SK-N-SH treated with all-trans-retinoic acid at 6 μM for 48 hours (cell line): ENCODE measurements around the gene AFG3L2.

Experiments used
- ATAC-seq: fragments of 200-7000 bp; cut with Tn5 transposase; 3 replicates; pipeline ENCODE4 v1.9.1; 2020; ENCODE audit warnings: mild to moderate bottlenecking, moderate library complexity
- ARNTL ChIP-seq: fragments of 450-650 bp; formaldehyde crosslinking; IDR thresholded peaks from 2 replicates; pipeline ENCODE4 v1.5.0; 2020; ENCODE audit warnings: low read depth, mild to moderate bottlenecking, moderate library complexity, borderline replicate concordance
- BACH2 ChIP-seq: fragments of 250-450 bp; sonication (Bioruptor Pico); IDR thresholded peaks from 2 replicates; pipeline ENCODE4 v1.9.0; 2021; ENCODE audit warnings: mild to moderate bottlenecking, borderline replicate concordance
- CSRNP3 ChIP-seq: fragments of 250-450 bp; sonication (Bioruptor Pico); IDR thresholded peaks from 2 replicates; pipeline ENCODE4 v1.5.1; 2021; ENCODE audit warnings: mild to moderate bottlenecking, moderate library complexity
- ESRRG ChIP-seq: fragments of 250-450 bp; sonication (Bioruptor Pico); IDR thresholded peaks from 2 replicates; pipeline ENCODE4 v1.6.1; 2021; ENCODE audit warnings: mild to moderate bottlenecking
- ISL1 ChIP-seq: fragments of 250-450 bp; sonication (Bioruptor Pico); IDR thresholded peaks from 2 replicates; pipeline ENCODE4 v2.1.2; 2022; ENCODE audit warnings: mild to moderate bottlenecking, moderate library complexity
- OSR1 ChIP-seq: fragments of 250-450 bp; sonication (Bioruptor Pico); IDR thresholded peaks from 2 replicates; pipeline ENCODE4 v1.8.0; 2022; ENCODE audit warnings: moderate library complexity, mild to moderate bottlenecking, inconsistent platforms
- PATZ1 ChIP-seq: fragments of 250-450 bp; sonication (Bioruptor Pico); IDR thresholded peaks from 2 replicates; pipeline ENCODE4 v1.8.0; 2020; ENCODE audit warnings: mild to moderate bottlenecking, moderate library complexity, borderline replicate concordance
- PPARA ChIP-seq: fragments of 250-450 bp; sonication (Bioruptor Pico); IDR thresholded peaks from 2 replicates; pipeline ENCODE4 v1.5.0; 2020; ENCODE audit warnings: mild to moderate bottlenecking, borderline replicate concordance
- RARB ChIP-seq: fragments of 250-450 bp; sonication (Bioruptor Pico); IDR thresholded peaks from 2 replicates; pipeline ENCODE4 v1.8.0; 2021; ENCODE audit warnings: mild to moderate bottlenecking, moderate library complexity
- SNAI2 ChIP-seq: fragments of 250-450 bp; sonication (Bioruptor Pico); IDR thresholded peaks from 2 replicates; pipeline ENCODE4 v1.5.0; 2020; ENCODE audit warnings: mild to moderate bottlenecking, moderate library complexity
- TOX ChIP-seq: fragments of 250-450 bp; sonication (Bioruptor Pico); IDR thresholded peaks from 2 replicates; pipeline ENCODE4 v1.8.0; 2021; ENCODE audit warnings: mild to moderate bottlenecking, moderate library complexity, borderline replicate concordance
- ZC3H10 ChIP-seq: fragments of 250-450 bp; sonication (Bioruptor Pico); IDR thresholded peaks from 2 replicates; pipeline ENCODE4 v1.5.1; 2021; ENCODE audit warnings: mild to moderate bottlenecking, moderate library complexity
- ZFP3 ChIP-seq: fragments of 250-450 bp; sonication (Bioruptor Pico); IDR thresholded peaks from 2 replicates; pipeline ENCODE4 v1.5.0; 2020; ENCODE audit warnings: mild to moderate bottlenecking, moderate library complexity
- ZFP30 ChIP-seq: fragments of 450-650 bp; formaldehyde crosslinking; IDR thresholded peaks from 2 replicates; pipeline ENCODE4 v1.5.0; 2022; ENCODE audit warnings: mild to moderate bottlenecking, moderate library complexity
- ZNF565 ChIP-seq: fragments of 450-650 bp; formaldehyde crosslinking; conservative IDR thresholded peaks from 2 replicates; pipeline ENCODE4 v1.5.0; 2020; ENCODE audit warnings: low read depth, mild to moderate bottlenecking, moderate library complexity
- ZNF70 ChIP-seq: fragments of 450-650 bp; formaldehyde crosslinking; IDR thresholded peaks from 2 replicates; pipeline ENCODE4 v1.5.0; 2020; ENCODE audit warnings: mild to moderate bottlenecking, moderate library complexity
- ZNF8 ChIP-seq: fragments of 450-650 bp; formaldehyde crosslinking; IDR thresholded peaks from 2 replicates; pipeline ENCODE4 v1.5.0; 2020; ENCODE audit warnings: mild to moderate bottlenecking, moderate library complexity
- TF ChIP-seq, protein P1 (sequence below): fragments of 250-450 bp; sonication (Bioruptor Pico); IDR thresholded peaks from 2 replicates; pipeline ENCODE4 v1.8.0; 2021; ENCODE audit warnings: low read depth, mild to moderate bottlenecking, moderate library complexity, borderline replicate concordance
- TF ChIP-seq, protein P2 (sequence below): fragments of 250-450 bp; sonication (Bioruptor Pico); IDR thresholded peaks from 2 replicates; pipeline ENCODE4 v1.5.0; 2020; ENCODE audit warnings: mild to moderate bottlenecking, moderate library complexity
- TF ChIP-seq, protein P3 (sequence below): fragments of 250-450 bp; sonication (Bioruptor Pico); IDR thresholded peaks from 2 replicates; pipeline ENCODE4 v1.5.1; 2020; ENCODE audit warnings: low read depth, mild to moderate bottlenecking, moderate library complexity

Gene AFG3L2

GRCh38 chr18:12314591-12315305 lies 62.3 kb downstream of the AFG3L2 start:
- ATAC-seq: no peak
- TF ChIP-seq ZNF565 (CRISPR knock-in tag) (no peak), OSR1 (CRISPR knock-in tag) (no peak), PPARA (no peak), BACH2 (CRISPR knock-in tag) (no peak), ESRRG (CRISPR knock-in tag) (no peak), ZC3H10 (no peak)

DNA sequence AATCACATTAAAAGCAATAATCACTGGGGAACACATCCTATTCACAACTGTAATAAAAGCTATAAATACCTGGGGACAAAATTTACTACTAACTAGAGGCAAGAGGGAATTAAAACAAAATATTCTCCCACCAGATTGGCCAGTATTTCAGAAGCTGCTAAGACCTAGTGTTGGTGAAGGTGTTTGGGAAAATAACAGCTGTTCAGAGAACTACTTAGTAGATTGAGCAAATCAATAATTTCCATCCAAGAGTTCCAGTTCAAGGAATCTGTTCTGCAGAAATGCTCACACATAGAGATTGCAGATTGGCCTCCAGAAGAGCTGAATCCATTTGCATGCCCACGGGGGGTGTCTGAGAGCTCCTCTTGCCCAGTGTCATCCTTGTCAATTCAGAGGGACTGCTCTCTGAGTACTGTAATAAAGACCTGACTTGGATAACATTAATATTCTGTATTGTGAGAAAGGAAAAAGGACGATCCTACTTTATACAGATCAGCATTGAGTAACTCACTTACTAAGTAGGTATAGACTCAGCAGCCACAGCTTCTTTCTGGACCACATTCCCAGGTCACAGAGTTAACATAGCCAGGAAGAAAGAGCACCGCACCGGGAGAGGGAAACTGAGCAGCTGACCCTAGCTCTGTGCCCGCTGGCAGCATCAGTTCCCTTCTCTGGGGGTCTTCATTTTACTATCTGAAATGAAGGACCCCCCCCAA lies 63.3 kb downstream of the AFG3L2 start:
- no peak for ATAC-seq
- TF ChIP-seq, protein P1, sequence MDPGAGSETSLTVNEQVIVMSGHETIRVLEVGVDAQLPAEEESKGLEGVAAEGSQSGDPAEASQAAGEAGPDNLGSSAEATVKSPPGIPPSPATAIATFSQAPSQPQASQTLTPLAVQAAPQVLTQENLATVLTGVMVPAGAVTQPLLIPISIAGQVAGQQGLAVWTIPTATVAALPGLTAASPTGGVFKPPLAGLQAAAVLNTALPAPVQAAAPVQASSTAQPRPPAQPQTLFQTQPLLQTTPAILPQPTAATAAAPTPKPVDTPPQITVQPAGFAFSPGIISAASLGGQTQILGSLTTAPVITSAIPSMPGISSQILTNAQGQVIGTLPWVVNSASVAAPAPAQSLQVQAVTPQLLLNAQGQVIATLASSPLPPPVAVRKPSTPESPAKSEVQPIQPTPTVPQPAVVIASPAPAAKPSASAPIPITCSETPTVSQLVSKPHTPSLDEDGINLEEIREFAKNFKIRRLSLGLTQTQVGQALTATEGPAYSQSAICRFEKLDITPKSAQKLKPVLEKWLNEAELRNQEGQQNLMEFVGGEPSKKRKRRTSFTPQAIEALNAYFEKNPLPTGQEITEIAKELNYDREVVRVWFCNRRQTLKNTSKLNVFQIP: no peak

GRCh38 chr18:12312976-12313375 lies 64.1 kb downstream of the AFG3L2 start:
- TF ChIP-seq ESRRG (CRISPR knock-in tag): no peak
- TF ChIP-seq BACH2 (CRISPR knock-in tag): no peak
- TF ChIP-seq, protein P1: no peak
- TF ChIP-seq ZFP3 (CRISPR knock-in tag): no peak
- TF ChIP-seq RARB (CRISPR knock-in tag): no peak
- TF ChIP-seq ZNF70 (CRISPR knock-in tag): no peak
- no peak for TF ChIP-seq PATZ1 (CRISPR knock-in tag)
- TF ChIP-seq ZNF565 (CRISPR knock-in tag): no peak
- TF ChIP-seq OSR1 (CRISPR knock-in tag): no peak
- TF ChIP-seq ZC3H10: no peak
- TF ChIP-seq CSRNP3 (CRISPR knock-in tag): no peak
- TF ChIP-seq ZFP30 (CRISPR knock-in tag): no peak
- TF ChIP-seq TOX (CRISPR knock-in tag): no peak
- no peak for TF ChIP-seq PPARA
- no peak for TF ChIP-seq ARNTL (CRISPR knock-in tag)
- TF ChIP-seq, protein P2, sequence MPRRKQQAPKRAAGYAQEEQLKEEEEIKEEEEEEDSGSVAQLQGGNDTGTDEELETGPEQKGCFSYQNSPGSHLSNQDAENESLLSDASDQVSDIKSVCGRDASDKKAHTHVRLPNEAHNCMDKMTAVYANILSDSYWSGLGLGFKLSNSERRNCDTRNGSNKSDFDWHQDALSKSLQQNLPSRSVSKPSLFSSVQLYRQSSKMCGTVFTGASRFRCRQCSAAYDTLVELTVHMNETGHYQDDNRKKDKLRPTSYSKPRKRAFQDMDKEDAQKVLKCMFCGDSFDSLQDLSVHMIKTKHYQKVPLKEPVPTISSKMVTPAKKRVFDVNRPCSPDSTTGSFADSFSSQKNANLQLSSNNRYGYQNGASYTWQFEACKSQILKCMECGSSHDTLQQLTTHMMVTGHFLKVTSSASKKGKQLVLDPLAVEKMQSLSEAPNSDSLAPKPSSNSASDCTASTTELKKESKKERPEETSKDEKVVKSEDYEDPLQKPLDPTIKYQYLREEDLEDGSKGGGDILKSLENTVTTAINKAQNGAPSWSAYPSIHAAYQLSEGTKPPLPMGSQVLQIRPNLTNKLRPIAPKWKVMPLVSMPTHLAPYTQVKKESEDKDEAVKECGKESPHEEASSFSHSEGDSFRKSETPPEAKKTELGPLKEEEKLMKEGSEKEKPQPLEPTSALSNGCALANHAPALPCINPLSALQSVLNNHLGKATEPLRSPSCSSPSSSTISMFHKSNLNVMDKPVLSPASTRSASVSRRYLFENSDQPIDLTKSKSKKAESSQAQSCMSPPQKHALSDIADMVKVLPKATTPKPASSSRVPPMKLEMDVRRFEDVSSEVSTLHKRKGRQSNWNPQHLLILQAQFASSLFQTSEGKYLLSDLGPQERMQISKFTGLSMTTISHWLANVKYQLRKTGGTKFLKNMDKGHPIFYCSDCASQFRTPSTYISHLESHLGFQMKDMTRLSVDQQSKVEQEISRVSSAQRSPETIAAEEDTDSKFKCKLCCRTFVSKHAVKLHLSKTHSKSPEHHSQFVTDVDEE (CRISPR knock-in tag): no peak
- TF ChIP-seq SNAI2 (CRISPR knock-in tag): no peak
- TF ChIP-seq ZNF8 (CRISPR knock-in tag): no peak
- TF ChIP-seq ISL1 (CRISPR knock-in tag): no peak
- TF ChIP-seq, protein P3, sequence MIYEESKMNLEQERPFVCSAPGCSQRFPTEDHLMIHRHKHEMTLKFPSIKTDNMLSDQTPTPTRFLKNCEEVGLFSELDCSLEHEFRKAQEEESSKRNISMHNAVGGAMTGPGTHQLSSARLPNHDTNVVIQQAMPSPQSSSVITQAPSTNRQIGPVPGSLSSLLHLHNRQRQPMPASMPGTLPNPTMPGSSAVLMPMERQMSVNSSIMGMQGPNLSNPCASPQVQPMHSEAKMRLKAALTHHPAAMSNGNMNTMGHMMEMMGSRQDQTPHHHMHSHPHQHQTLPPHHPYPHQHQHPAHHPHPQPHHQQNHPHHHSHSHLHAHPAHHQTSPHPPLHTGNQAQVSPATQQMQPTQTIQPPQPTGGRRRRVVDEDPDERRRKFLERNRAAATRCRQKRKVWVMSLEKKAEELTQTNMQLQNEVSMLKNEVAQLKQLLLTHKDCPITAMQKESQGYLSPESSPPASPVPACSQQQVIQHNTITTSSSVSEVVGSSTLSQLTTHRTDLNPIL (CRISPR knock-in tag): no peak
- ATAC-seq: peak; percentile 49
